ENCODE data around the gene PARD6A.
"Not testable (repeated sequence)": the region's sequence is repeated elsewhere in the genome, so short reads cannot be mapped to it uniquely, and the experiment has no call there.

Gene PARD6A

DNA sequence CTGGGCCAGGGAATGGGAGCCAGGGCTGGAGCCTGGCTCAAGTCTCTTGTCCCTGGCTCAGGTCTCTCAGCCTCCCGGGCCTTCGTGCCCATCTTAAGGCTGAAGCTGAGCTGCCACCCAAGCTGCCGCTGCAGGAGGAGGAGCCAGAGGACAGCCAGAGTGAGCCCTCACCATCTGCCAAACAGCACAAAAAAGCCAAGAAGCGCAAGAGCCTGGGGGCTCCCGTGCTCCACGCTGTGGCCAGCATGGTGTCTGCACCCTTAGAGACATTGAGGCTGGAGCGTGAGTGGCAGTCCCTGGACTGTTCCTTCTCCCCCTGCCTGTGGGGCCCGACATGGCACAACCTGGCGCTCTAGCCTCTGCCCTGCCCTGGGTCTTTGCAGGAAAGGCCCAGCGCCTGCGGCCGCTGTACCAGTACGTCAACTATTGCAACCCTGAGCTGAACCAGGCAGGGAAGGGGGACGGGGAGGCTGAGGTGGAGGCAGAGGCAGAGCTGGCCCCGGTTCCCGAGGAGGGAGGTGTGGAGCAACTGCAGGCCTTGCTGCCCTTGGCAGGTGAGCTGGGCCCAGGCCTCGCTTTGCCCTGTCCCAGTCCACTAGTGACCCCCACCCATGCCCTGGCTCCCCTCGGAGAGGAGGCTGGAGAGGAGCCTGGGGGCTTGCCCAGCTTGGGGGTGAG is 7.2 kb downstream of the PARD6A start:
- DNase-seq: no peak

DNA sequence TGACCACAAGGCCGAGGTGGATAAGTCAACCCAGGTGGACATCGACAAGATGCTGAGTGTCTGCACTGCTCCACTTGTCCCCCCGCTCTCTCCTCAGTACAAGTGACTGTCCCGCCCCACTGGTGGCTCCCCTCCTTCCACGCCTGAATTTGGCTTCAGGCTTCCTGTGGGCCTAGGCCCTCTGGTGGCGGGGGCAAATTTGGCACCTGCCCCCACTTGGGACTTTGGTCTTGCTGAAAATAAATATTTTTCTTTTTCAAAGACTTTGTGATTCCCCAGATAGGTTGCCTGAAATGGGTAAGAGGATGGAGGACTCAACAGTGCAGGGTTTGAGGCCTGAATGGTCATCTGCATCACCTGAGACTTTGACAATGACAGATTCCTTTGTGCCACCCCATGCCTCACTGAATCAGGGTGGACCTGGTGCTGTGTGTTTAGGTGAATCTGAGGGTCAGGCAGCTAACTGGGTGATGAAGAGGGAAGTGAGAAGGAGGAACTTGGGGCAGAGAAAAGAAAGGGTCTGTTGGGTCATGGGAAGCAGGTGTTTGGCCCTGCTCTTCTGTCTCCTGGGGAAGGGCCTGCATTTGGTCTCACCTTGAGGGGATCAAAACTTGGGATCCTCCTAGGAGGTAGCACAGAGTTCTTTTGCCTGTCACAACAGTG is 7.9 kb downstream of the PARD6A start:
- no peak for DNase-seq

DNA sequence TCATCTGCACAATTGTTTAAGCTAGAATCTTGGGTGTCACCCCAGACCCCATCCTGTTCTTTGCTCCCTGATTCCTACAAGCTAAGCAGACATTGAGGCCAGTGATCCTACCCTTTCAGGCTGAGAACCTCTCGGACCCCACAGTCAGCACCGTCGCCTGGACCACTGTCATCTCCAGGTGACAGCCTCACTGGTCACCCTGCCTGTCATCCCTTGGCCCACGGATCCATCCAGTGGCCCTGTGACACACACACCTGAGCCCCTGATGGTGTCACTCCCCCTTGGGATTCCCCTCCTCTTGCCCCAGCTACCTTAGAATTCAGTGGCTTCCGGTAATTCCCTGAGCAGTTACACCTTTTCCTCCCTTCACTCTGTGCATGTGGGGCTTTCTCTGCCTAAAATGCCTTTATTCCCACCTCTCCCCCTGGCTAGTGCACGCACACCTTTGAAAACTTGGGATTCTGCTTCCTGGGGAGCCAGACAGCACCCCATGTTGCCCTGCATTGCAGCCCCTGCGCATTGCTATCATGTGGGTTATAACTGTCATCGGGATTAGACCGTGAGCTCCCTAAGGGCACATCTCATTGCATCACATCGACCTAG is 8.8 kb downstream of the PARD6A start:
- no peak for DNase-seq

DNA sequence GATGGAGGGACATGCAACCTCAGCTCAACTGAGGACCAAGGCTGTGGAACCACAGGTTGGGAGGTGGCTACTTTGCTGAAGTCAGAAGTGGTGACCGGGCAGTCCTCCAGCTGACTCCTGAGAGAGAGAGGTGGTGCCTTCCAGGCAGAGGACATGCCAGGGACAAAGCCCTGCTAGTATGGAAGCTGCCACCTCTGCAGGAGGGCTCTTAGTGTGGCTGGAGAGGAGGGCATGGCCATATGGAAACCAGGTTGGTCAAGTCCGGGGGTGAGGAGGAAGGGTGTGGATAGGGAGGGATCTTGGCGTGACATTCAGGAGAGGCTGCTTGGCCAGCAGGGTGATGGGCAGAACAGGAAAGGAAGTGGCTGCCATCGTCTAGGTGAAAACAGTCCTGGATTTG is 11.5 kb downstream of the PARD6A start:
- DNase-seq: no peak

DNA sequence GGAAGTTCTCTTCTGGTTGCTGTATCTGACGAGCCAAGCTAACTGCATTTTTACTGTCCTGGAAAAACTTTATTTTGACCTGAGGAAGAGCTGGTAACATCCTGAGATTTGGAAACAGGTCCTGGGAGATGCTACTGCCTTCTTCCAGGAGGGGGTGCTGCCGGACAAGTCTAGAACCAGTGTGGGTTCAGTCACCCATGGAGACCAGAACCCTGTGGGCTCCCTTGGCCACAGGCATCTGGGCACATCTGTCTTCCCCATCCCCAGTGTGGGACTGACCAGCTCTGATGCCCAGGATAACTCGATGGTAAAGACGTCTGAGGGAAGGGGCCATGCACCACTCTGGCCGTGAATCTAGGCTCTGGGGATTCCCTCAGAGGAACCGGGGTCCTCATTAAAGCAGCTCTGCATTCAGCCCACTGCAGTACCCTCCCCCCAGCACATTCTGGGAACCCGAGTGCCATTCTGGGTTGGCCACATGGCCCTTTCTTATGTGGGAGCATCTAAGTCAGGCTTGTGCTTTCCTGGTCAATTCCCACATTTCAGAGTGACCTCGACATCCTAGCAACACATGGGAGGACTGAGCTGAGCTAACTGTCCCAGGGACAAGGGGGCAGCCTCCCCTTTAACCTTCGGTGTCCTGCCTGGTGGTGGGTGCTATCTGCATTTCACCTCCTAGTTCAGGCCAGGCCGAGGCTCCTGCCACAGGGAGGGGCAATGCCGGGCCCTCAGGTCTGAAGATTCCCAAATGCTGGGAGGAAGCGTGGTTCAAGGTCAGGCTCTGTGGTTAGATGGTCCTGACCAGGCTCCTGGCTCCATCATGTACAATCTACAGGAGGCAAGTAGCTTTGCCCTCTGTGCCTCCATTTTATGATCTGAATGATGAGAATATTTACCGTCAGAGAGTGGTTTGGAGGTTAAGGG is 12.2 kb downstream of the PARD6A start:
- no peak for DNase-seq

DNA sequence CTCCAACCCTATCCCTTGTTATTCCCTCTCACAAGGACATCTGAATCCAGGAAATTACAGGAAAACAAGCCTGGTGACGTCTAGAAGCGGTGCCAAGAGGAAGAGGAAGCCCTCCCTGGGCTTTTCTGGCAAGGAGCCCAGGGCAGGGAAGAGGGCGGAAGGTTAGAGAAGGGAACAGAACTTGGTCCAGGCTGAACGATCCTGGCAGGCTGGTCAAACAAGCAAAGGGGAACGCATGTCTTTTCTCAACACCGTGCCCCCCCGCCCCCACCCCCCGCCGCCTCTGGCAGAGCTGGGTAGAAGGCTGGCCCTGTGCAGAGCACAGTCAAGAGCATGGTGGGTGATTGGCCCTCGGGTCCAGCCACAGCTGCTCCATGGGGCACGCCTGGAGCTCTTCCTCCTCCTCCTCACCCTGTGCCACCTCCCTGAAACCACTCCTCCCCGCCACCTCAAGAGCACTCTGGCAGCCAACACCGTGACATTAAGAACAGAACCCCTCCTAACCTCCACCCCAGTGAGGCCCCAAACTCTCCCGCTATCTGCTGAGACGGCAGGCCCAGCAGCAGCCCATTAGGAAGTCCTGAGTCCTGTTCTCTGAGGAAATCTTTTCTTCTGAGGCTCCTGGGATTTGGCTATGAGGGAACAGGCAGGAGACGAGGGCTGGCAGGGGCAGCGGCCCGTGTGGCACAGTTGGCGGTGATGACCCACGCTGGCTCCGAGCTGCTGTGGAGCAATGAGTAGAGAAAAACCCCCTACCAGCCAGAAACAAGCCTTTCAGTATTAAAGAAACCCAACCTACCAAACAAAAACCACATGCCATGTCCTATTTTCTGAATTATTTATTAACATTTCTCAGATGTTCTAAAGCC is 13.2 kb downstream of the PARD6A start:
- no peak for DNase-seq

DNA sequence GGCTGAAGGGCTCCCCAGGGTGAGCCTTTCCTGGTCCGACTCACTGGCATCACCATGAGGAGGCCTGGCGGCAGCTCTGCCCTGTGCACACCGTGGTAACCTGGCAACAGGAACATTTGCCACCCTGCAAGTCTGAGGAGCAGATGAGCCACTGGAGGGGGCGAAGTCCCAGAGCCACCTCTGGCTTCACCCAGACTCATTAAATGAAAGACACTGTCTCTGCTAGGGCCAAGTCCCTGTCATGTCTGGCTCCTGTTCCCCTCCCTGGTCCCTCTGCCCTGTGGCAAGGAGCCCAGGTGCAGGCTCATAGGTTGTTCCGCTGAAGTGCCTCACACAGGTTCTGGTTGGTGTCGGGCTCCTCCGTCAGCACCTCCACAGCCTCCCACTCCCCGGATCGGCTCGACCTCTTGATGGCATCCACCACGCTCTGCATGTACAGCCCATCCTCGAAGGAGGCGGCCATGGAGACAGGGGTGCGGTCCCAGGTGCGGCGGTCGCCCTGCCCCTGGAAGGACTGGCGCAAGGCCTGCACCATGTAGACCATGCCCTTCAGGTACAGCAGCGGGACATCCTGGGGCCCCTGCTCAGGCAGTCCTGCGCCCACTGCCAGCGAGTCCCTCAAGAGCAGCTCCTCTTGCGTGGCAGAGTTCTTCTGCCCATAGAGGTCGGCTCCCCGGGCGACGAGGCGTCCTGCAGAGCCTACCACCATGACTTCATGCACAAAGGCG is 14.3 kb downstream of the PARD6A start:
- DNase-seq: no peak

DNA sequence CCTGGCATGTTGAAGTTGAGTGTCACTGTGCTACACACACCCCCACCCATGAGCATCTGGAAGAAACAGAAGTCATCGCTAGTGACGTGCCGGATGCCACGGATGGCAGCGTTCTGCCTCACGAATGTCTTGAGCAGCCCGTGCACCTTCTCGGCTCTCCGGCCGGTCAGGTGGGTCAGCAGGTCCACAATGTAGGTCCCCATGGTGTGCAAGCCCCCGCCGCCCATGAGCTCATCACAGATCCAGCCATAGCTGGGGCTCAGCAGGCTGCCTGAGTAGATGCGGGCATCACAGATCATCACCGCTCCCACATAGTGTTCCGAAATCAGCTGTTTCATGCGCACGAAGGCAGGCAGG is 14.8 kb downstream of the PARD6A start:
- DNase-seq: no peak

DNA sequence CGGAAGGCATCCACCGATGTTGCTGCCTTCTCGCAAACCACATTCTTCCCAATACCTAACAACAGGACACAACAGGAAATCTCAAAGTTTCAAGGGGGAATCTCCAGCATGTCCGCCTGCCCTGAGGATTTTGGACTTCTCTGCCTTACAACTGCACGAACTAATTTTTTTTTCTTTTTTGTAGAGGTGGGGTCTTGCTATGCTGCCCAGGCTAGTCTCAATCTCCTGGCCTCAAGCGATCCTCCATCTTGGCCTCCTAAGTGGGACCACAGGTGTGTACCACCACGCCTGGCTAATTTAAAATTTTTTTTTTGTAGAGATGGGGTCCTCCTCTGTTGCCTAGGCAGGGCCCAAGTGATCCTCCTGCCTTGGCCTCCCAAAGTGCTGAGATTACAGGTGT is 15.2 kb downstream of the PARD6A start:
- no peak for DNase-seq

DNA sequence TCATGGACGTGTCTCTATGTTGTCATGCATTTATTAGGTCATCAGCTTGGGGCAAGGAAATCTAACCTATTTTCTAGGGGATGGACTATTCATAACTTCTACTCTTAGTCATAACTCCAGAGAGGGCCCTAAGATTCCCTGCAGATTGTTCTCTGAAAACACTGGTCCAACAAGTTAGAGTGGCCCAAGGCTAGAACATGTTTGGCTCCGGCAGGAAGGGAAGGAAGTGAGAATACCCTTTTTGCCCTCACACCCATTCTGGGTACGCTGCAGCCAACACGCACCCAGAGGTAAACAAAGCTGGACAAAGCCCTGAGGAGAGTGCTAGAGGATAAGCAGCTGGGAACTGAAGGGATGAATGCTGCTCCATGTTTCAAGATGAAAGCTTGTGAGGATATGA is 15.8 kb downstream of the PARD6A start:
- DNase-seq: no peak

DNA sequence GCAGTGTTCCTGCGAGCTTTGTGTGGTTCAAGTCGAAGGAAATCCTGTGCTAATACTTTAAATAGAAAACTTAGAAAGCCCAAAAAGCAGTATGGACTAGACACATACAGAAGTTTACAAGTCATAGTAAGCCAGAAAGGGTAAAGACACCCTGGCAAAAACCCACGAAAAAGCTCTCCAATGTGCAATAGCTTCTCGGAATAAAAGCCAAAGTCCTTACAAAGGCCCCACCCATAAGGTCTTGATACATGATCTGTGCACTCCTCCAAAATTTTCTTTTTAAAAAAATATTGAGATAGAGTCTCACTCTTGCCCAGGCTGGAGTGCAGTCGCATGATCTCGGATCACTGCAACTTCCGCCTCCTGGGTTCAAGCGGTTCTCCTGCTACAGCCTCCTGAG is 16.2 kb downstream of the PARD6A start:
- no peak for DNase-seq

DNA sequence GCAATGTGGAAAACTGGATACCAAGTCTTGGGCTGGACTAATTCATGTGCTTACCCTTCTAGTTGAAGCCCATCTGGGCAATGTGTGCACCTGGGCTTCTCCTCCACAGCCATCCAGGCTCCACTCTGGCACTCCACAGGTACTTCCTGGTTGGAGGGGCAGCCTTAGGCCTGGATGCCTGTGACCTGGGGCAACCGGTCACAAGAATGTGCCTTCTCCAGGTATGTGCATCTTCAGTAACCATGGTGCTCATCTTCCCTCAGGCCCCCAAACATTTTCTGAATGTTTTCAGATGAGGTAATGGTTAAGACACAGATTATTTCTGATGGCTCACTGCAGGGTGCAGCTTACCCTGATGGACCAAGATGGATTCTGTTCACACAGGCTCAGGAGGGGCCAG is 17.0 kb downstream of the PARD6A start:
- no peak for DNase-seq

DNA sequence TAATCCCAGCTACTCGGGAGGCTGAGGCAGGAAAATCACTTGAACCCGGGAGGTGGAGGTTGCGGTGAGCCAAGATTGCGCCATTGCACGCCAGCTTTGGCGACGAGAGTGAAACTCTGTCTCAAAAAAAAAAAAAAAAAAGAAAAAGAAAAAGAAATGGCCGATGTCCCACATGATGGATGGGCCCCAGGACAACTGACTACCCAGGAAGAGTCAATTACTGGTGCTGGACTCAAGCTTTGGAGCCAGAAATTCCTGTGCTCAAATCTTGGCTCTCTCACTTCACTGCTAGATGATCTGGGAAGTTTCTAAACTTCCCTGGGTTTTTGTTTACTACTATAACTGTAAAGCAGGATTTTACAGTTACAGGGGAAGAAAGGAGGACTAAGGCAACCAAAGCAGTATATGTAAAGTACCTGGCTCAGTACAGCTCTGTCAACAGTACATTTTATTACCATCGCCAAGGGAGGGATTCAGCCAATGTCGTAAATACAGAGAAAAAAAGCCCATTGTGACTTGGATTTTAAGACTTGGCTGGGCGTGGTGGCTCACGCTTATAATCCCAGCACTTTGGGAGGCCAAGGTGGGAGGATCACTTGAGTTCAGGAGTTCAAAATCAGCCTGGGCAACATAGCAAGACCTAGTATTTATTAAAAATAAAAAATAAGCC is 17.7 kb downstream of the PARD6A start:
- DNase-seq: no peak

DNA sequence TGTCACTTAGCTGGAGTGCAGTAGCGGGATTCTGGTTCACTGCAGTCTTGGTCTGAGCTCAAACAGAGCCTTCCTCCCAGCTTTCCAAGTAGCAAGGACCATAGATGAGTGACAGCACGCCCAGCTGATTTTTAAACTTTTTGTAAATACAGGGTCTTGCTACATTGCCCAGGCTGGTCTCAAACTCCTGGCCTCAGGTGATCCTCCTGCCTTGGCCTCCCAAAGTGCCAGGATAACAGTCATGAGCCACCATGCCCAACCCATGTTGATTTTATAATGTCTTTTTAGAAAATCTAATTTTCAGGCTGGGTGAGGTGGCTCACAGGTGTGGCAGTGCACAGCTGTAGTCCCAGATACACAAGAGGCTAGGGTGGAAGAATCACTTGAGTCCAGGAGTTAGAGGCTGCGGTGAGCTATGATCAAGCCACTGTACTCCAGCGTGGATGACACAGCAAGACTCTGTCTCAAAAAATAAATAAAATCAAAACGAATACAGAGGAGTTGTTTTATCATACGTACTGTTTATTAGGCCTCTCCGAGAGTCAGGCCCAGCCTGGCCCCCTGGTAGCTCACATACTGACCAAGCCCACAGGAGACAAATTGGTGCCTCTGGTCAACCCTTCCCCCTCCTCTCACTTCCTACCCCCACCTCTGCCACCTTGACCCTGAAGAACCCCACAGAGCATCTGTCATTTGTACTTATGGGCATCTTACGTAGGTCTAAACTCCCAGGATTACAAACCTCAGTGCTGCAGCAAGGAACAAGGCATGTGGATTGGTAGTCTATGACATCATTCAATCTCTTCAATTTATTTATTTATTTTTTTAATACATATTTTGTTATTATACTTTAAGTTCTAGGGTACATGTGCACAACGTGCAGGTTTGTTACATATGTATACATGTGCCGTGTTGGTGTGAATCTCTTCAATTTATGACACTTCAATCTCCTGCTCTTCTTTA is 19.5 kb downstream of the PARD6A start:
- no peak for DNase-seq

DNA sequence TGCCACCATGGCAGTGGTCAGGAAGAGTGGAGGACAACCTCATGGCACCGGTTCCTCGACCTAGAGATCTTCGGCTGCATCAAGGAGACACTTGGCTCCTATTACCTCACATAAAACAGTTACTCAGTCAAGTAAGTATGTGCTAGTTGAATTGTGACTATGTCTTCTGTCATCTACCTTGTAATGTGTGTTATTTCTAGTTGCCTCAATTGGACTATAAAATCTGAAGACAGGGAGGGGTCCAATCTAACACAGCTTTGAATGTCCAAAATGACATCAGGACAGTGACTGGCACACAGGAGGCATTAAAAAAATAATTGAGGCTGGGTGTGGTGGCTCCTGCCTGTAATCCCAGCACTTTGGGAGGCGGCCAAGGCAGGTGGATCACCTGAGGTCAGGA is 23.0 kb downstream of the PARD6A start:
- no peak for DNase-seq

DNA sequence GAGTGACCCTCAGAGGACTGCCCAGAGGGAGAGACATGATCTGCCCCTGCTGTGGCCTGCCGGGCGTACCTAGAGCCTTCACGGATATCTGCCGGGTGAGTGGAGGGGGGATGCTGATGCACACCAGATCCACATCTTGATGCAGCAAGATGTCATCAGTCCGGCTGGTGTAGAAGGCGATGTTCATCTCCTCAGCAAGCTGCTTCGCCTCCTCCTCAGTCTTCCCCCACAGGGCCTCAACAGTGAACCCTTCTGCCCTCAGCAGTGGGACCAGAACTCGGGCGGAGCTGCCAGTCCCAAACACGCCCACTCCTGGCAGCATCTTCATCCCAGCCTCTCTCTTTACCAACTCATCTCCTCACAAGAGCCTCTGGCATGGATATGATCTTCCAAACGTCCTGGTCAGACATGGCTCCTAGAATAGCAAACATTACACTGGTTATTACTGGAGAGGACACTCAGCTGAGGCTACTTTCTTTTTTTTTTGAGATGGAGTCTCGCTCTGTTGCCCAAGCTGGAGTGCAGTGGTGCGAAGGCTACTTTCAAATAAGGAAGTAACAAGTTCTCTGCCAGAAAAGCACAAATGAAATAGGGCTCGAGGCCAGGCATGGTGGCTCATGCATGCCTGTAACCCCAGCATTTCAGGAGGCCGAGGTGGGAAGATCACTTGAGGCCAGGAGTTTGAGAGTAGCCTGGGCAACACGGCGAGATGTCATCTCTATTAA is 24.8 kb downstream of the PARD6A start:
- no peak for DNase-seq

DNA sequence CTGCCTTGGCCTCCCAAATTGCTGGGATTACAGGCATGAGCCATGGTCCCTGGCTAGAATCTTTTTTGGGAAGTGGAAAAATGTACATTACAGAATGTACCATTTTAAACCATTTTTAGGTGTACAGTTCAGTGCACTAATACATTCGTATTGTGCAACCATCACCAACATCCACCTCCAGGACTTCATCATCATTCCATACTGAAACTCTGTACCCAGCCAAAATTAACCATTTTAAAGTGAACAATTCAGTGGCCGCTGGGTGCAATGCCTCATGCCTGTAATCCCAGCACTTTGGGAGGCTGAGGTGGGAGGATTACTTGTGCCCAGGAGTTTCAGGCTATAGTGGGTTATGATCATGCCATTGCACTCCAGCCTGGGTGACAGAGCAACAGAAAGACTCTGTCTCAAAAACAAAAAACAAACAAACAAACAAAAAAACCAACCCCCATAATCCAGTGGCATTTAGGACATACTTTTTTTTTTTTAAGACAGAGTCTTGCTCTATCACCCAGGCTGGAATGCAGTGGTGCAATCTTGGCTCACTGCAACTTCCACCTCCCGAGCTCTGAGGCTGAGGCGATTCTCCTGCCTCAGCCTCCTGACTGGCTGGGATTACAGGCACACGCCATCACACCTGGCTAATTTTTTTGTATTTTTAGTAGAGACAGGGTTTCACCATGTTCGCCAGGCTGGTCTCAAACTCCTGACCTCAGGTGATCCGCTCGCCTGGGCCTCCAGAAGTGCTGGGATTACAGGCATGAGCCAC is 32.9 kb downstream of the PARD6A start:
- DNase-seq: not testable (repeated sequence)

DNA sequence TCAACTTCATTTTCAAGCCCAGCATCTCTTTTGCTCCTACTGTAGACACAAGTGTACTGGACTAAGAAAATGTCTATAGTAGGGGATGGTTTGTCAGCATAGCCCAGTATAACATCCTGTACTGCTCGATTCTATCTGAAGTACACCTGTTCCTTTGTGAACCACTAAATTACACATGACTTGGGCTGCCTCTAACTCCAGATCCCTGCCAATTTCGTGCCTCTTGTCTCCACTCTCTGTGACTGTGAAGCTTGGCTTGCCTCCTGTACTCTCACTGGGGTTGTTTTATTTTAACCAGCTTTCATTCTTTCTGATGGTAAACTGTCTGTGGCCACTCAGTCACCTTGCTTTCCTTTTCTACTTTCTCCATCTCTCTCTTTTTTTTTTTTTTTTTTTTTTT is 33.9 kb downstream of the PARD6A start:
- no peak for DNase-seq
